CD4-positive, alpha-beta T cell (primary cell): Measurements from ENCODE around the gene DSP. TPM values are rescaled to one million over a fixed set of nuclear protein-coding genes. Genes with fewer than 3 reads are reported as not detected.

ENCODE experiments used
- ATAC-seq: fragments of 200-7000 bp; cut with Tn5 transposase; one replicate; pipeline ENCODE4 v1.10.0; 2022; ENCODE audit warnings: mild to moderate bottlenecking; ENCODE audit not compliant: poor library complexity
- CTCF ChIA-PET: fragments of 350-600 bp; sonication (Branson Sonifier 250); formaldehyde crosslinking; loops from one replicate; lab custom pipeline; 2021; ENCODE audit warnings: antibody characterized with exemption, inconsistent platforms; lab: Charles Lee
- POLR2A ChIA-PET: fragments of 350-600 bp; sonication (Branson Sonifier 250); formaldehyde crosslinking; loops from one replicate; lab custom pipeline; 2021; ENCODE audit warnings: antibody characterized with exemption, inconsistent platforms; lab: Charles Lee
- DNase-seq, 14 experiments: peaks; one replicate each; pipeline ENCODE4 v3.0.0-alpha.2; 2013 to 2020; ENCODE audit warnings: mixed read lengths in 2 of 14
- H3K27ac ChIP-seq, 2 donors: one replicate each; pipeline versions ENCODE4 v1.5.1 to v1.7.0; 2013; ENCODE audit warnings: low read length in 2 of 2, low read depth in 1 of 2, mild to moderate bottlenecking in 1 of 2
- H3K27me3 ChIP-seq, 2 experiments: 1 replicate in 1 of 2; 2 replicates in 1 of 2; pipeline versions ENCODE4 v1.6.1 to v1.7.0; 2013; ENCODE audit warnings: low read length in 2 of 2, control low read depth in 1 of 2, mild to moderate bottlenecking in 1 of 2, moderate library complexity in 1 of 2; ENCODE audit not compliant: insufficient read depth in 2 of 2, control insufficient read depth in 1 of 2
- H3K36me3 ChIP-seq: one replicate; pipeline ENCODE4 v1.6.1; 2013; ENCODE audit warnings: low read length, control low read depth; ENCODE audit not compliant: insufficient read depth
- H3K4me1 ChIP-seq: one replicate; pipeline ENCODE4 v1.6.1; 2013; ENCODE audit warnings: low read length, control low read depth; ENCODE audit not compliant: insufficient read depth
- H3K4me3 ChIP-seq: one replicate; pipeline ENCODE4 v1.5.1; 2013; ENCODE audit warnings: mild to moderate bottlenecking, low read length, moderate library complexity
- H3K9me3 ChIP-seq, 2 experiments: 1 replicate in 1 of 2; 2 replicates in 1 of 2; pipeline versions ENCODE4 v1.6.1 to v1.7.0; 2013; ENCODE audit warnings: low read length in 2 of 2, mild to moderate bottlenecking in 2 of 2, control low read depth in 1 of 2, moderate library complexity in 1 of 2; ENCODE audit not compliant: control insufficient read depth in 1 of 2, insufficient read depth in 1 of 2
- H3K27ac Mint-ChIP-seq: one replicate; pipeline ENCODE4 v1.8.0; 2020; ENCODE audit warnings: mixed read lengths
- H3K27me3 Mint-ChIP-seq: one replicate; pipeline ENCODE4 v1.8.0; 2021; ENCODE audit warnings: mixed read lengths
- H3K36me3 Mint-ChIP-seq: one replicate; pipeline ENCODE4 v1.8.0; 2021; ENCODE audit warnings: low read depth, mixed read lengths
- H3K4me1 Mint-ChIP-seq: one replicate; pipeline ENCODE4 v1.8.0; 2021; ENCODE audit warnings: low read depth, mixed read lengths
- H3K4me3 Mint-ChIP-seq: one replicate; pipeline ENCODE4 v1.8.0; 2020; ENCODE audit warnings: mild to moderate bottlenecking, mixed read lengths
- H3K9me3 Mint-ChIP-seq: one replicate; pipeline ENCODE4 v1.8.0; 2020; ENCODE audit warnings: mixed read lengths
- CTCF ChIP-seq: fragments of 200-600 bp; IDR thresholded peaks from one replicate; pipeline ENCODE4 v1.8.0; 2022; ENCODE audit warnings: antibody characterized with exemption, mild to moderate bottlenecking
- intact Hi-C, 2 experiments: fragments of 100-400 bp; cut with DNase I in 1 of 2; cut with micrococcal nuclease in 1 of 2; formaldehyde crosslinking; loops; one replicate each; pipeline versions ENCODE4 v1.15.1 to v1.9.0; 2023 to 2025; cut with DNase I, micrococcal nuclease
- total RNA-seq, 174 experiments: library from RNA in 2 of 174; stranded (reverse) in 2 of 174; gene quantifications; one replicate each; pipeline ENCODE4 v1.2.3 and lab custom pipeline; 2021 to 2026

The DSP gene
- total RNA-seq, 2 experiments from 2014 or later, result 0.14 TPM; not detected in 1

- no peak for TF ChIP-seq CTCF
- Histone ChIP-seq H3K27ac (no peak overlapping the region), H3K9me3 (no peaks in the 10 kb centered on the region), H3K36me3 (no peaks in the 10 kb centered on the region), H3K4me1 (no peaks in the 10 kb centered on the region), H3K27me3 (peaks cover 15 to 28% of the 10 kb centered on the region in 2 experiments), H3K4me3 (no peak overlapping the region)
- Mint-ChIP-seq H3K27me3 (peaks cover 53% of the 10 kb centered on the region), H3K36me3 (no peaks in the 10 kb centered on the region), H3K27ac (no peak overlapping the region), H3K4me3 (no peak overlapping the region), H3K9me3 (no peaks in the 10 kb centered on the region), H3K4me1 (no peaks in the 10 kb centered on the region)
- DNase-seq (no peak), ATAC-seq (no peak)
- ChIA-PET POLR2A (no interaction called here), CTCF (interaction anchor here (0.7 kb wide), 2 partner anchors 987 to 1611 kb away, joined by 3 to 4 read pairs; no protein-coding TSS in a partner anchor)
- intact Hi-C loops, result no loop called here
These were observed 7.3 kb upstream of the DSP start for GRCh38 chr6:7534192-7534591.

- Mint-ChIP-seq H3K27ac (no peak overlapping the region), H3K36me3 (no peaks in the 10 kb centered on the region), H3K4me1 (peaks cover 5% of the 10 kb centered on the region), H3K4me3 (no peak overlapping the region), H3K27me3 (peaks cover 62% of the 10 kb centered on the region), H3K9me3 (no peaks in the 10 kb centered on the region)
- ATAC-seq (no peak), DNase-seq (no peak)
- Histone ChIP-seq H3K27ac (no peak overlapping the region), H3K9me3 (no peaks in the 10 kb centered on the region), H3K4me3 (no peak overlapping the region), H3K36me3 (no peaks in the 10 kb centered on the region), H3K27me3 (peaks cover 23 to 41% of the 10 kb centered on the region in 2 experiments), H3K4me1 (no peaks in the 10 kb centered on the region)
- intact Hi-C loops, result no loop called here
- TF ChIP-seq CTCF, result no peak
- CTCF ChIA-PET, result no interaction called here
- POLR2A ChIA-PET, result no interaction called here
These were observed 6.0 kb upstream of the DSP start for GRCh38 chr6:7535498-7535897.

- ATAC-seq, result no peak
- DNase-seq, result no peak
- Histone ChIP-seq H3K4me1 (peaks cover 16% of the 10 kb centered on the region), H3K4me3 (no peak overlapping the region), H3K9me3 (peaks cover 0 to 9% of the 10 kb centered on the region in 2 experiments), H3K27ac (no peak overlapping the region), H3K27me3 (peaks cover 40 to 60% of the 10 kb centered on the region in 2 experiments), H3K36me3 (no peaks in the 10 kb centered on the region)
- H3K4me1 Mint-ChIP-seq, result peaks cover 10% of the 10 kb centered on the region
- H3K4me3 Mint-ChIP-seq, result no peak overlapping the region
- no peak for TF ChIP-seq CTCF
- intact Hi-C loops, result no loop called here
- H3K36me3 Mint-ChIP-seq, result no peaks in the 10 kb centered on the region
- H3K27me3 Mint-ChIP-seq, result peaks cover 73% of the 10 kb centered on the region
- POLR2A ChIA-PET, result no interaction called here
- H3K9me3 Mint-ChIP-seq, result no peaks in the 10 kb centered on the region
- no peak overlapping the region for H3K27ac Mint-ChIP-seq
- CTCF ChIA-PET, result no interaction called here
These were observed 3.8 kb upstream of the DSP start for GRCh38 chr6:7537565-7538174.
